A673 (cell line): ENCODE measurements around the gene MINDY4. TPM values are rescaled to one million over a fixed set of nuclear protein-coding genes. Genes with fewer than 3 reads are reported as not detected.

Source experiments
- BruUV-seq: library from RNA; stranded (reverse); fragments of 400-500 nt; replicated peaks from 2 replicates; lab custom pipeline; 2021; lab: Mats Ljungman, UMichigan
- CTCF ChIA-PET: fragments of 300-600 bp; sonication (Branson Sonifier 250); formaldehyde crosslinking; loops from one replicate; lab custom pipeline; 2022; ENCODE audit warnings: antibody characterized with exemption; lab: Charles Lee
- POLR2A ChIA-PET: fragments of 300-600 bp; sonication (Branson Sonifier 250); formaldehyde crosslinking; loops from one replicate; lab custom pipeline; 2022; ENCODE audit warnings: antibody characterized with exemption; ENCODE audit not compliant: low non-redundant PET; lab: Charles Lee
- DNase-seq: peaks from one replicate; pipeline ENCODE4 v3.0.0-alpha.2; 2015; ENCODE audit warnings: low spot score
- H3K27ac ChIP-seq: fragments of 200-600 bp; sonication (generic); 2 replicates; pipeline ENCODE4 v1.5.1; 2016; ENCODE audit warnings: mixed run types, low read depth, mild to moderate bottlenecking, mixed read lengths, antibody characterized with exemption, low read length; ENCODE audit not compliant: poor library complexity, severe bottlenecking
- H3K27me3 ChIP-seq: fragments of 200-600 bp; sonication (generic); replicated peaks from 2 replicates; pipeline ENCODE4 v1.6.1; 2017; ENCODE audit warnings: mixed run types, low read depth, mild to moderate bottlenecking, mixed read lengths, antibody characterized with exemption, low read length; ENCODE audit not compliant: insufficient read depth, poor library complexity
- H3K36me3 ChIP-seq: fragments of 200-600 bp; sonication (generic); 2 replicates; pipeline ENCODE4 v1.6.1; 2016; ENCODE audit warnings: mixed run types, mild to moderate bottlenecking, mixed read lengths, antibody characterized with exemption, low read length; ENCODE audit not compliant: insufficient read depth, poor library complexity, severe bottlenecking
- H3K4me1 ChIP-seq: fragments of 200-600 bp; sonication (generic); 2 replicates; pipeline ENCODE4 v1.6.1; 2017; ENCODE audit warnings: mixed run types, mild to moderate bottlenecking, mixed read lengths, antibody characterized with exemption, low read length; ENCODE audit not compliant: insufficient read depth, poor library complexity, severe bottlenecking
- H3K4me3 ChIP-seq: fragments of 200-600 bp; sonication (generic); 2 replicates; pipeline ENCODE4 v1.5.1; 2016; ENCODE audit warnings: low read depth, mixed run types, mild to moderate bottlenecking, mixed read lengths, low read length; ENCODE audit not compliant: poor library complexity, severe bottlenecking
- H3K9me3 ChIP-seq: fragments of 200-600 bp; sonication (generic); 2 replicates; pipeline ENCODE4 v1.6.1; 2016; ENCODE audit warnings: mixed run types, low read depth, mild to moderate bottlenecking, mixed read lengths, antibody characterized with exemption, low read length; ENCODE audit not compliant: poor library complexity, severe bottlenecking
- CTCF ChIP-seq: fragments of 300-800, 200-600 bp; sonication (generic); conservative IDR thresholded peaks from 2 replicates; pipeline ENCODE4 v1.5.1; 2017; ENCODE audit warnings: low read depth, mild to moderate bottlenecking, antibody characterized with exemption, low read length, moderate library complexity, mixed read lengths
- EZH2 ChIP-seq: fragments of 200-600 bp; sonication (generic); IDR thresholded peaks from 2 replicates; pipeline ENCODE4 v1.6.1; 2017; ENCODE audit warnings: borderline replicate concordance, low read depth, mild to moderate bottlenecking, mixed read lengths, antibody characterized with exemption, low read length; ENCODE audit not compliant: poor library complexity, severe bottlenecking
- intact Hi-C: fragments of 100-400 bp; cut with micrococcal nuclease; formaldehyde crosslinking; loops from one replicate; pipeline ENCODE4 v1.10.0; 2022; ENCODE audit not compliant: unreplicated experiment
- total RNA-seq: library from RNA; stranded (reverse); gene quantifications from 2 replicates; pipeline ENCODE4 v1.2.3, GENCODE V29; 2021

The MINDY4 gene
- total RNA-seq, 1 experiment from 2014 or later = 3.8 TPM

GRCh38 chr7:30755384-30756154 lies 15.6 kb upstream of the MINDY4 start:
- no TSS peak for BruUV-seq
- Histone ChIP-seq H3K9me3 (no peaks in the 10 kb centered on the region), H3K4me1 (no peaks in the 10 kb centered on the region), H3K27me3 (no peaks in the 10 kb centered on the region), H3K36me3 (no peaks in the 10 kb centered on the region), H3K4me3 (no peak overlapping the region), H3K27ac (no peak overlapping the region)
- intact Hi-C loops = no loop called here
- DNase-seq = no peak
- ChIA-PET CTCF (no interaction called here), POLR2A (no interaction called here)
- TF ChIP-seq EZH2 (no peak), CTCF (no peak)

- no peaks in the 10 kb centered on the region for H3K4me1 ChIP-seq
- BruUV-seq = no TSS peak
- H3K4me3 ChIP-seq = no peak overlapping the region
- ChIA-PET CTCF (no interaction called here), POLR2A (no interaction called here)
- TF ChIP-seq CTCF = no peak
- no peak for TF ChIP-seq EZH2
- H3K27me3 ChIP-seq = no peaks in the 10 kb centered on the region
- no peak overlapping the region for H3K27ac ChIP-seq
- no peaks in the 10 kb centered on the region for H3K36me3 ChIP-seq
- no peak for DNase-seq
- intact Hi-C loops = no loop called here
- H3K9me3 ChIP-seq = no peaks in the 10 kb centered on the region
These were observed 13.9 kb upstream of the MINDY4 start for GRCh38 chr7:30757342-30757692.

DNA sequence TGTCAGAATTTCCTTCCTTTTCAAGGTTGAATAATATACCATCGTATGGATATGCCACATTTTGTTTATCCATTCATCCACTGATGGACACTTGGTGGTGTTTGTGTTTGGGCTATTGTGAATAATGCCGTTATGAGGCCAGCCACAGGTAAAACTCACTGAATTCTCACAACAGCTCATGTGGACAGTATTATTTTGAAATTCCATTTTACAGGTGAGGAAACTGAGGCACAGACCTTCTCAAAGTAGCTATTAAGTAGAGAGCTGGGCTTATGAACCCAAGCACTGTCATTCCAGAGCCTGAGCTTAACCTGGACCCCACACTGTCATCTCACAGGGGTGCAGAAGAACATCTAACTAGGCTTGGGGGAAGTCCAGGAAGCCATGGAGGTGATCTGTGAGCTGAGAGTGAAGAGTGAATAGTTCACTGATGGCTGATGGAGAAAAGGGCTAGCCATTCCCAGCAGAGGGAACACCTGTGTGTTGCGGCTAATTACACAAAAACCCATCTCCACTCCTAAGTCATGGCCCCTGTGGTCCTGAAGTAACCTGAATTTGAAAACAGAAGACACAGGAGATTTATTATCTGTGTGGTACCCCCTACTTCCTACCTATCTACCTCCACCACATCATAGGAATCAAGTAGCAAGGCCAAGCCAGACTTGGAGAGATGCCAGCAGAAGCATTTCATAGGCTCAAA lies 10.6 kb upstream of the MINDY4 start:
- BruUV-seq = no TSS peak
- no peak overlapping the region for H3K27ac ChIP-seq
- no peak for DNase-seq
- TF ChIP-seq CTCF = no peak
- no peaks in the 10 kb centered on the region for H3K27me3 ChIP-seq
- no peaks in the 10 kb centered on the region for H3K36me3 ChIP-seq
- intact Hi-C loops = no loop called here
- ChIA-PET CTCF (no interaction called here), POLR2A (no interaction called here)
- H3K4me1 ChIP-seq = no peaks in the 10 kb centered on the region
- no peaks in the 10 kb centered on the region for H3K9me3 ChIP-seq
- H3K4me3 ChIP-seq = no peak overlapping the region
